IMR-90 (cell line): Measurements from ENCODE around the gene MAN1C1. TPM values are rescaled to one million over a fixed set of nuclear protein-coding genes. Genes with fewer than 3 reads are reported as not detected.

Source experiments
- ATAC-seq: fragments of 200-7000 bp; cut with Tn5 transposase; 2 replicates; pipeline ENCODE4 v1.9.1; 2020; ENCODE audit warnings: low read depth, mild to moderate bottlenecking, moderate library complexity
- BruUV-seq: library from RNA; stranded (reverse); fragments of 400-500 nt; replicated peaks from 2 replicates; lab custom pipeline; 2021; lab: Mats Ljungman, UMichigan
- CTCF ChIA-PET: fragments of 300-600 bp; formaldehyde crosslinking; extraction: SDS; loops from one replicate; lab custom pipeline; 2021; ENCODE audit warnings: antibody characterized with exemption; lab: Yijun Ruan, JAX
- POLR2A ChIA-PET: fragments of 300-600 bp; sonication (Branson Sonifier 250); formaldehyde crosslinking; loops from one replicate; lab custom pipeline; 2022; ENCODE audit warnings: antibody characterized with exemption; ENCODE audit not compliant: unreplicated experiment; lab: Charles Lee
- DNase-seq: peaks from one replicate; pipeline ENCODE4 v3.0.0; 2013
- H2AFZ ChIP-seq: replicated peaks from 2 replicates; pipeline ENCODE3; 2013; ENCODE audit warnings: low read length, mild to moderate bottlenecking; ENCODE audit not compliant: poor library complexity
- H2AK5ac ChIP-seq: 2 replicates; pipeline ENCODE4 v1.6.1; 2013; ENCODE audit warnings: low read depth, low read length, inconsistent platforms
- H2AK9ac ChIP-seq: replicated peaks from 2 replicates; pipeline ENCODE3; 2013; ENCODE audit warnings: mild to moderate bottlenecking, low read depth, low read length, moderate library complexity; ENCODE audit not compliant: poor library complexity
- H2BK120ac ChIP-seq: 2 replicates; pipeline ENCODE4 v1.6.1; 2013; ENCODE audit warnings: low read depth, low read length, inconsistent platforms
- H2BK15ac ChIP-seq: 3 replicates; pipeline ENCODE4 v1.6.1; 2013; ENCODE audit warnings: low read depth, low read length, inconsistent platforms
- H2BK20ac ChIP-seq: 2 replicates; pipeline ENCODE4 v1.6.1; 2013; ENCODE audit warnings: low read depth, mild to moderate bottlenecking, inconsistent platforms, low read length, moderate library complexity
- H2BK5ac ChIP-seq: 2 replicates; pipeline ENCODE4 v1.6.1; 2013; ENCODE audit warnings: mild to moderate bottlenecking, low read depth, low read length, inconsistent platforms; ENCODE audit not compliant: poor library complexity, severe bottlenecking
- H3K14ac ChIP-seq: replicated peaks from 2 replicates; pipeline ENCODE4 v1.6.1; 2013; ENCODE audit warnings: low read depth, low read length, inconsistent platforms
- H3K18ac ChIP-seq: 2 replicates; pipeline ENCODE4 v1.6.1; 2013; ENCODE audit warnings: low read depth, low read length, control low read depth
- H3K23ac ChIP-seq: 2 replicates; pipeline ENCODE4 v1.6.1; 2013; ENCODE audit warnings: low read depth, low read length, inconsistent platforms
- H3K27ac ChIP-seq: 2 replicates; pipeline ENCODE4 v1.5.1; 2013; ENCODE audit warnings: mild to moderate bottlenecking, control low read depth, low read length; ENCODE audit not compliant: insufficient read depth
- H3K27me3 ChIP-seq: 2 replicates; pipeline ENCODE4 v1.6.1; 2013; ENCODE audit warnings: low read length; ENCODE audit not compliant: control insufficient read depth, insufficient read depth
- H3K36me3 ChIP-seq: 2 replicates; pipeline ENCODE4 v1.6.1; 2013; ENCODE audit warnings: low read length, mixed read lengths; ENCODE audit not compliant: control insufficient read depth, insufficient read depth
- H3K4ac ChIP-seq: 2 replicates; pipeline ENCODE4 v1.6.1; 2013; ENCODE audit warnings: low read depth, low read length, inconsistent platforms
- H3K4me1 ChIP-seq: 2 replicates; pipeline ENCODE4 v1.6.1; 2013; ENCODE audit warnings: low read length, mixed read lengths; ENCODE audit not compliant: control insufficient read depth, insufficient read depth
- H3K4me2 ChIP-seq: 2 replicates; pipeline ENCODE4 v1.6.1; 2013; ENCODE audit warnings: low read depth, mild to moderate bottlenecking, control low read depth, low read length, moderate library complexity
- H3K4me3 ChIP-seq: 2 replicates; pipeline ENCODE4 v1.5.1; 2013; ENCODE audit warnings: low read depth, mild to moderate bottlenecking, control low read depth, low read length, moderate library complexity; ENCODE audit not compliant: insufficient read depth
- H3K56ac ChIP-seq: 2 replicates; pipeline ENCODE4 v1.6.1; 2013; ENCODE audit warnings: low read length, inconsistent platforms; ENCODE audit not compliant: insufficient read depth; ENCODE audit errors: extremely low read depth
- H3K79me1 ChIP-seq, 2 experiments: 2 replicates each; pipeline ENCODE4 v1.6.1; 2013; ENCODE audit warnings: low read length in 2 of 2, inconsistent platforms in 1 of 2, low read depth in 1 of 2
- H3K9ac ChIP-seq: 2 replicates; pipeline ENCODE4 v1.6.1; 2013; ENCODE audit warnings: low read depth, low read length, control low read depth
- H3K9me1 ChIP-seq: 2 replicates; pipeline ENCODE4 v1.6.1; 2013; ENCODE audit warnings: low read length, inconsistent platforms; ENCODE audit not compliant: insufficient read depth
- H3K9me3 ChIP-seq: 2 replicates; pipeline ENCODE4 v1.6.1; 2013; ENCODE audit warnings: low read length; ENCODE audit not compliant: control insufficient read depth, insufficient read depth
- H4K20me1 ChIP-seq: 2 replicates; pipeline ENCODE4 v1.6.1; 2013; ENCODE audit warnings: low read length, inconsistent platforms; ENCODE audit not compliant: insufficient read depth
- H4K5ac ChIP-seq: 2 replicates; pipeline ENCODE4 v1.6.1; 2013; ENCODE audit warnings: mild to moderate bottlenecking, low read depth, low read length, control low read depth
- H4K8ac ChIP-seq, 2 experiments: 2 replicates each; pipeline ENCODE4 v1.6.1; 2013; ENCODE audit warnings: low read depth in 2 of 2, low read length in 2 of 2, control low read depth in 1 of 2, inconsistent platforms in 1 of 2
- H4K91ac ChIP-seq: 2 replicates; pipeline ENCODE4 v1.6.1; 2013; ENCODE audit warnings: low read depth, low read length, inconsistent platforms; ENCODE audit not compliant: insufficient read depth
- CTCF ChIP-seq: conservative IDR thresholded peaks from 2 replicates; pipeline ENCODE4 v1.5.1; 2012; ENCODE audit warnings: mild to moderate bottlenecking, low read depth, low read length, improper control_type of control experiment
- ELK1 ChIP-seq: fragments of 150-350 bp; IDR thresholded peaks from 2 replicates; pipeline ENCODE4 v1.6.1; 2016; ENCODE audit warnings: low read depth, mild to moderate bottlenecking, low read length, moderate library complexity, borderline replicate concordance
- MAFK ChIP-seq: IDR thresholded peaks from 2 replicates; pipeline ENCODE4 v1.6.1; 2012; ENCODE audit warnings: low read depth, low read length, improper control_type of control experiment
- MAZ ChIP-seq: IDR thresholded peaks from 2 replicates; pipeline ENCODE4 v1.6.1; 2012; ENCODE audit warnings: low read depth, mild to moderate bottlenecking, low read length, improper control_type of control experiment, moderate library complexity, borderline replicate concordance
- MXI1 ChIP-seq: IDR thresholded peaks from 2 replicates; pipeline ENCODE4 v1.6.1; 2012; ENCODE audit warnings: low read depth, mild to moderate bottlenecking, low read length, moderate library complexity, borderline replicate concordance
- RAD21 ChIP-seq: IDR thresholded peaks from 2 replicates; pipeline ENCODE4 v1.6.1; 2012; ENCODE audit warnings: low read length, improper control_type of control experiment
- SMC3 ChIP-seq: fragments of 150-350 bp; IDR thresholded peaks from 2 replicates; pipeline ENCODE4 v1.6.1; 2016; ENCODE audit warnings: low read depth, mild to moderate bottlenecking, antibody characterized with exemption, low read length, moderate library complexity
- USF2 ChIP-seq: fragments of 150-350 bp; IDR thresholded peaks from 2 replicates; pipeline ENCODE4 v1.6.1; 2017; ENCODE audit warnings: mild to moderate bottlenecking, antibody characterized with exemption, low read length, low read depth
- WGBS, 2 experiments: methylation state at CpG; one replicate each; pipeline versions ENCODE4 v1.1.5 to v1.1.7; 2013; ENCODE audit warnings: missing lambda C conversion rate in 2 of 2; ENCODE audit not compliant: insufficient read length in 1 of 2; ENCODE audit errors: extremely low coverage in 2 of 2; 5-methylcytosine and 5-hydroxymethylcytosine counted together
- dilution Hi-C: fragments of 300-500 bp; cut with HindIII; formaldehyde crosslinking; loops from one replicate; pipeline ENCODE4 v1.14.3; 2018; ENCODE audit warnings: low sequenced_read_pairs; ENCODE audit not compliant: unreplicated experiment
- in situ Hi-C: fragments of 300-500 bp; cut with MboI; formaldehyde crosslinking; loops from 3 replicates; pipeline ENCODE4 v1.14.3; 2019; ENCODE audit warnings: low sequenced_read_pairs, inconsistent platforms, mixed read lengths
- intact Hi-C: fragments of 100-400 bp; cut with micrococcal nuclease; formaldehyde crosslinking; loops from 2 replicates; pipeline ENCODE4 v1.10.0; 2022
- polyA plus RNA-seq, 3 experiments: library from polyadenylated mRNA; depleted of rRNA; stranded (reverse); fragments of >200 nt; gene quantifications; 2 replicates each; pipeline ENCODE4 v1.2.3, GENCODE V29; 2012; ENCODE audit warnings: low replicate concordance in 1 of 3
- total RNA-seq: library from RNA; depleted of rRNA; stranded (reverse); fragments of >200 nt; gene quantifications from 2 replicates; pipeline ENCODE4 v1.2.3, GENCODE V29; 2012

Gene MAN1C1
- total and polyA plus RNA-seq, 2 of the 4 experiments (the other 2 are of a cell fraction), result 3.2 to 11.3 TPM

- H2BK20ac ChIP-seq, result no peak overlapping the region
- H2AK5ac ChIP-seq, result no peak overlapping the region
- intact Hi-C loops, result no loop called here
- in situ Hi-C loops, result no loop called here
- no peaks in the 10 kb centered on the region for H3K79me1 ChIP-seq
- H2BK120ac ChIP-seq, result no peak overlapping the region
- 100% methylated on average over 4 of the region's 8 CpGs; no CpG with 5 or more reads in 1 of the 2 experiments for WGBS, 2 experiments
- no peak overlapping the region for H3K23ac ChIP-seq
- peaks cover 6% of the 10 kb centered on the region; the same call in 1 of the 2 replicates for H3K4me1 ChIP-seq
- no TSS peak for BruUV-seq
- no peak for ATAC-seq
- dilution Hi-C loops, result no loop called here
- H2BK5ac ChIP-seq, result no peak overlapping the region
- no peak overlapping the region for H3K4ac ChIP-seq
- H3K27ac ChIP-seq, result no peak overlapping the region
- no peak overlapping the region for H4K5ac ChIP-seq
- no peak overlapping the region for H3K56ac ChIP-seq
- H4K8ac ChIP-seq, result no peak overlapping the region
- no peak overlapping the region for H3K18ac ChIP-seq
- no peak overlapping the region for H3K4me2 ChIP-seq
- no peaks in the 10 kb centered on the region for H3K27me3 ChIP-seq
- ChIA-PET CTCF (no interaction called here), POLR2A (no interaction called here)
- H3K36me3 ChIP-seq, result peaks cover 19% of the 10 kb centered on the region; the same call in 1 of the 2 replicates
- H3K9ac ChIP-seq, result no peak overlapping the region
- no peaks in the 10 kb centered on the region for H3K9me3 ChIP-seq
- H2AFZ ChIP-seq, result no peak overlapping the region
- H2BK15ac ChIP-seq, result no peak overlapping the region
- no peak overlapping the region for H3K14ac ChIP-seq
- no peaks in the 10 kb centered on the region for H4K20me1 ChIP-seq
- H2AK9ac ChIP-seq, result no peak overlapping the region
- H4K91ac ChIP-seq, result no peak overlapping the region
- H3K9me1 ChIP-seq, result no peaks in the 10 kb centered on the region
- TF ChIP-seq RAD21 (no peak), MXI1 (no peak), ELK1 (no peak), MAFK (no peak), CTCF (no peak), MAZ (no peak), USF2 (no peak), SMC3 (no peak)
- H3K4me3 ChIP-seq, result no peak overlapping the region
- no peak for DNase-seq
These were observed 162.8 kb downstream of the MAN1C1 start for GRCh38 chr1:25779388-25779787.
